AG04449 (cell line): ENCODE data around the gene RPL38.

Experiments used
- CTCF ChIA-PET: fragments of 350-600 bp; formaldehyde crosslinking; extraction: SDS; loops from one replicate; lab custom pipeline; 2021; ENCODE audit warnings: antibody characterized with exemption; lab: Yijun Ruan, JAX
- POLR2A ChIA-PET: fragments of 400-600, 350-600 bp; formaldehyde crosslinking; extraction: SDS; loops from one replicate; lab custom pipeline; 2020; ENCODE audit warnings: antibody characterized with exemption, inconsistent platforms; lab: Yijun Ruan, JAX
- DNase-seq: peaks from one replicate; pipeline ENCODE4 v3.0.0-alpha.2; 2010; ENCODE audit warnings: low read depth, low spot score
- H3K4me3 ChIP-seq: 2 replicates; pipeline ENCODE4 v1.5.1; 2011; ENCODE audit warnings: low read depth, mild to moderate bottlenecking, control low read depth, low read length
- TF ChIP-seq, protein P1 (sequence below): IDR thresholded peaks from one replicate; pipeline ENCODE4 v1.5.1; 2011; ENCODE audit warnings: mild to moderate bottlenecking, moderate library complexity, low read length, control low read depth, inconsistent platforms; ENCODE audit not compliant: insufficient read depth; ENCODE audit errors: missing control alignments

The RPL38 gene

DNA sequence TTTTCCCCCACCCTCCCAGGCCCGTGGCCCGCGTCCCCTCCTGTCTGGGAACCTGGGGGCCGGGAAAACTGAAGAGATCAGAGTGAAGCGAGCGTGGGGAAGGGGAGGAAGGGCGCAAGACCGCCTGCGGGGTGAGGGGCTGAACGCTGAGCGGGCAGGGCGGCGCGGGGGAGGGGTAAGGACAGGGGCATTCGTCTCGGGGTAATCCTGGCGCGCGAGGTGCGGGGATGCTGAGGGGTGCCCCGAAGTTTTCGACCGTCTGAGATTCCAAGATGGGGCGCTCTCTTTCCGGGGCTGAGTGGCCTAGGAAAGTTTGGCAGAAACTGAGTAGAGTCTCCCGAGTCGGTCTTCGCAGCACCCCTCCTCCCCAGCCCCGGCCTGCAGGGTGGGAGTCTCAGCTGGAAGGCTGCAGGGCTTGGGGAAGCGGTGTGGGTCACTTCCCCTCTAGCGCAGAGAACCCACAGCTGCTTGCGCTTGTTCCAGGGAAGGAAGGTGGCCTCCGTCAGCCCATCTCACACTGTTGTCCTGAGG is 10.4 kb downstream of the RPL38 start:
- H3K4me3 ChIP-seq = peak overlapping the region; percentile 60
- ChIA-PET CTCF (interaction anchor here (0.8 to 11.2 kb wide), 2 partner anchors 12 to 82 kb away, joined by 3 to 101 read pairs; partner anchors contain the start of gene RPL38), POLR2A (interaction anchor here (1.0 to 2.0 kb wide), 2 partner anchors 8 to 10 kb away, joined by 3 to 16 read pairs; partner anchors contain the start of gene RPL38)
- TF ChIP-seq, protein P1, sequence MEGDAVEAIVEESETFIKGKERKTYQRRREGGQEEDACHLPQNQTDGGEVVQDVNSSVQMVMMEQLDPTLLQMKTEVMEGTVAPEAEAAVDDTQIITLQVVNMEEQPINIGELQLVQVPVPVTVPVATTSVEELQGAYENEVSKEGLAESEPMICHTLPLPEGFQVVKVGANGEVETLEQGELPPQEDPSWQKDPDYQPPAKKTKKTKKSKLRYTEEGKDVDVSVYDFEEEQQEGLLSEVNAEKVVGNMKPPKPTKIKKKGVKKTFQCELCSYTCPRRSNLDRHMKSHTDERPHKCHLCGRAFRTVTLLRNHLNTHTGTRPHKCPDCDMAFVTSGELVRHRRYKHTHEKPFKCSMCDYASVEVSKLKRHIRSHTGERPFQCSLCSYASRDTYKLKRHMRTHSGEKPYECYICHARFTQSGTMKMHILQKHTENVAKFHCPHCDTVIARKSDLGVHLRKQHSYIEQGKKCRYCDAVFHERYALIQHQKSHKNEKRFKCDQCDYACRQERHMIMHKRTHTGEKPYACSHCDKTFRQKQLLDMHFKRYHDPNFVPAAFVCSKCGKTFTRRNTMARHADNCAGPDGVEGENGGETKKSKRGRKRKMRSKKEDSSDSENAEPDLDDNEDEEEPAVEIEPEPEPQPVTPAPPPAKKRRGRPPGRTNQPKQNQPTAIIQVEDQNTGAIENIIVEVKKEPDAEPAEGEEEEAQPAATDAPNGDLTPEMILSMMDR = no peak
- no peak for DNase-seq

DNA sequence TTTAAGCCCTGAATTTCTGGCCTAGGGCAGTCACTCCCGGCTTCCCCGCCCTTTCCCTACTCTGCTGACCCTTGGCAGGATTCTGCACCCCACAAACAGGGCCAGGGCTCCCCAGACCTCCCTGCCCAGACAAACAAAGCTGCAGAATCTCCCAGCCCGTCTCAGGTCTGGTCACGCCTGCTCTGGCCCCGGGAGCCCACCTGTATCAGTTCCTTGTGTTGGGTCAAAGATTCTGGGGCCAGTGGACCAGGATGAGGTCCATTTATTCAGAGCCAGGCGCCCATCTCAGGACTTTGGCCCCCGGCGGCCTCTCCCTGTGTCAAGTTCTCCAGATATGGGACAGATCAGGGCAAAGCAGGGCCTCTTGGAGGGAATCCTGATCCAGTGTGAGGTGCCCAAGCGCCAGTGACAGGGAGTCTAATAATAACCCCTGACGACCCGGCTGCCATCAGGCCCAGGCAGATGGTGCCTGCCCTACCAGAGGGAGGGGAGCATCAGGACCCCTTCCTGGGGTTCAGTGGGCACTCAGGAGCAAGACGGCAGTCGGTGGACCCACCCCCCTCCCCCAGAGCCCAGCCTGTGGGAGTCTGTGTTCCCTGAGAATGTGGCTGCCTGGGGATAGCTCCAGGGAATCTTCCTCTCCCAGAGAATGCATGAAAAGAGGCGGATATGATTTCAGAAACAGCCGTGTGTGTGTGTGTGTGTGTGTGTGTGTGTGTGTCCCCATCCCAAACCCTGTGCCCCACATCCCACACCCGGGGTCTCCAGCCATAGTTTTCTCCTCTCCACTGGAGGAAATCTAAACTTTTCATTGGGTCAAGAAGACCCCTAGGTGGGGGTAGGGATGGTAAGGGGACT is 11.2 kb downstream of the RPL38 start:
- ChIA-PET POLR2A (no interaction called here), CTCF (interaction anchor here (11.2 kb wide), 1 partner anchor 13 kb away, joined by 101 read pairs; the partner anchor contains the start of gene RPL38)
- H3K4me3 ChIP-seq = no peak overlapping the region; the same call in 1 of the 2 replicates
- no peak for DNase-seq
- TF ChIP-seq, protein P1 = no peak

DNA sequence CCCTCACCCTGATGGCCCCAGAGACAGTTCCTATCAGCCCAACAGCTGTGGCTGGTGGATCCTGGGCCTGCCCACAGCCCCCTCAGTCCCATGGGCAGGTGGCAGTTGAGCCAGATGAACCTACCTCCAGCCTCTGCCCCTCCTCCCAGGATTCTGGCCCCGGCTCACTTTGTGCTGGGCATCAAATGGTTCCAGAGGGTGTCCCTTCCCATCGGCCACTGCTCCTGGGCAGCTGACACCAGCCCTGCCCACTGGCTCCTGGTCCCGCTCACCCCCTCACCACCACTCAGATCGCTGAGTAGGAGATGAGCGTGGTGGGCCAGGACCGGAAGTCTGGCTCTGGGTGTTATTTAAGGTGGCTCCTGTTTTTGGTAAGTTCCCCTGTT is 11.9 kb downstream of the RPL38 start:
- TF ChIP-seq, protein P1 = no peak
- DNase-seq = no peak
- no peak overlapping the region for H3K4me3 ChIP-seq
- CTCF ChIA-PET = interaction anchor here (11.2 kb wide), 1 partner anchor 14 kb away, joined by 101 read pairs; the partner anchor contains the start of gene RPL38
- POLR2A ChIA-PET = no interaction called here

DNA sequence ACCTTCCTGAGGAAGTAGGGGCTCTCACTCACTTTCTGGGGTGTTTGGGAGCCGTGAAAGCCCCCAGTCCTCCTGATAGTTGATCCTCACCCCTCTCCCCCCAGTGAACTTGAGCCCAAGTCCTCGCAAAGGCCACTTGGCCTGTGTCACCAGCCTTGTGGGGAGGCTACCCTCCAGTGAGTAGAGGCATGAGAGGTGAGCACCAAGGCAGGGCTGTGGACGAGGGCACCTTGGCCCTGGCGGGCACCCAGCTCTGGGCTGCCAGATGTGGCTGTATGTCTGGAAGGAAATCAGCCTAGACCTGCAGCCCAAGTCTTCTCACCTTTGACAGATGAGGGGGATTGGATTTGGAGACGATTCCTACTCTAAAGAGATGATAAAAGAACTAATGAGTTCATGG is 13.0 kb downstream of the RPL38 start:
- TF ChIP-seq, protein P1 = no peak
- CTCF ChIA-PET = interaction anchor here (1.2 to 11.2 kb wide), 2 partner anchors 15 to 80 kb away, joined by 3 to 101 read pairs; partner anchors contain the start of gene RPL38
- no peak overlapping the region for H3K4me3 ChIP-seq
- DNase-seq = no peak
- POLR2A ChIA-PET = no interaction called here

DNA sequence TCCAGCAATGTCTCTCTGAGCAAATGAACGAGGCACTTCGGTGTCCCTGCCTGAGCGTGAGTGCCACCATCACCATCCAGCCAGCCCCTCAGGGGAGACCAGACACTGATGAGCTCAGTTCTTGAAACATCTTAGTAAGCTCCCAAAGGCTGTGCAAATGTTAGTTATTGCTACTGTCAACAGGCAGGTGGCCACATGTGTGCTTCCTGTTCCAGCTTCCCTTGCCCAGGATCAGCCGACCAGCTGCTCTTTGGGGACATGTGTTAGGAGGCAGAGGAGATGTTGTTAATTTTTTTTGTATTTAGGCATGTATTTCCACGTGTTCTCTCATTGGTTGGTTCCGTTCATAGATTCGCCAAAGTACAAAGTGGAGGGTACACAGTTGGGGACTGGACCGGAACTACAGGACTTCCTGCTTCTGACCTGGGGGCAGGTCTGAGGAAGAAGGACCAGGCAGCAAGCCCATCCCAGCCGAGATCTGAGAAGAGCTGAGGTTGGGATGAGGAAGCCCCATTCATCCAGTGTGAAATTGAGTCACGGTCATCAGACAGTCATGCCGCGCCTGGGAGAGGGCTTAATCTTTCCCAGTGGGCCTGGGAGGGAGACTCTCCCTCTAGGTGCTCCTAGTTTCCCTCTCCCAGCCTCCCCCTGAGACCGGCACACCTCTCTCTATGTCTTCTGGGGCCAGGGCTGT is 13.7 kb downstream of the RPL38 start:
- TF ChIP-seq, protein P1 = no peak
- ChIA-PET POLR2A (no interaction called here), CTCF (interaction anchor here (0.8 to 11.2 kb wide), 3 partner anchors 16 to 240 kb away, joined by 3 to 101 read pairs (median 4); partner anchors contain the start of gene RPL38)
- no peak overlapping the region for H3K4me3 ChIP-seq
- no peak for DNase-seq

DNA sequence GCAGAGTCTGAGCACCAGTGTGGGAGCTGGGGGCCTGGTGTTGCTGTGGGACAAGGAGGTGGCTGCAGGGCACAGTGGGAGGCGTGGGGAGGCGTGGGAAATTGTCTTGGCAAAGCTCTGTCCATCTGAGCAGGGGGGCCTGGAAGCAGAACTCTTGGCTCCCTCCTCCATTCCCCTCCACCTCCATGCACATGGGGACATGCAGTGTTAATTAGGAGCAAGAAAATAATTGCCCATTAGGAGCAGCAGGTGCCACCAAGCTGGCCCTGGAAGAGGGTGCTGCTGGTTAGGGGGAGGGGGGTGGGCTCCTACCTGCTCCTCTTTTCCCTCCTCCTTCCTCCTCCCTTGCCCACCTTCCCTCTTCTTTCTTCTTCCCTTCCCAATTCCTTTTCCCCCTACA is 14.4 kb downstream of the RPL38 start:
- CTCF ChIA-PET = interaction anchor here (0.8 to 11.2 kb wide), 3 partner anchors 16 to 240 kb away, joined by 3 to 101 read pairs (median 4); partner anchors contain the start of gene RPL38
- no peak for DNase-seq
- POLR2A ChIA-PET = no interaction called here

More for the DNA sequence above, 14.4 kb downstream of the RPL38 start:
- H3K4me3 ChIP-seq = no peak overlapping the region
- TF ChIP-seq, protein P1 = no peak
